Measurements from ENCODE around the gene ERMAP. TPM values are rescaled to one million over a fixed set of nuclear protein-coding genes. Genes with fewer than 3 reads are reported as not detected.

Gene ERMAP
- total and polyA plus RNA-seq, 2 donors from 2014 or later, result 5.4 to 13.3 TPM

- Histone ChIP-seq H3K4me1 (ENCODE audit: control insufficient read depth in 2 of 3, insufficient read depth in 2 of 3, low read depth in 1 of 3, low read length in 3 of 3) (peaks cover 0 to 12% (median 5%) of the 10 kb centered on the region in 3 donors), H3K4me3 (ENCODE audit: low read length in 3 of 3) (no peak overlapping the region), H3K9me3 (ENCODE audit: control insufficient read depth in 2 of 3, insufficient read depth in 1 of 3, low read length in 3 of 3) (no peaks in the 10 kb centered on the region), H3K27ac (ENCODE audit: low read depth in 2 of 2, low read length in 2 of 2) (no peak overlapping the region), H3K27me3 (ENCODE audit: control insufficient read depth, insufficient read depth, low read length) (no peaks in the 10 kb centered on the region), H3K9ac (ENCODE audit: low read length in 3 of 3) (no peak overlapping the region), H3K36me3 (ENCODE audit: control insufficient read depth in 2 of 3, insufficient read depth in 3 of 3, low read length in 3 of 3) (no peaks in the 10 kb centered on the region)
- FAIRE-seq, result peak; percentile 35
- intact Hi-C loops (cut with DNase I), result no loop called here
- peak in 2 of 5 donors; percentile 24 to 36 for DNase-seq
- TF ChIP-seq CTCF (IDR thresholded peaks at IDR 0.05; ENCODE audit: borderline replicate concordance, extremely low read depth, insufficient read depth), result no peak
Observed at GRCh38 chr1:42822800-42823392, 6.0 kb downstream of the ERMAP start.

GRCh38 chr1:42824481-42825035, 7.6 kb downstream of the ERMAP start:
- TF ChIP-seq CTCF (IDR thresholded peaks at IDR 0.05; ENCODE audit: borderline replicate concordance, extremely low read depth, insufficient read depth), result no peak
- Histone ChIP-seq H3K27ac (ENCODE audit: low read depth in 2 of 2, low read length in 2 of 2) (no peak overlapping the region), H3K9me3 (ENCODE audit: control insufficient read depth in 2 of 3, insufficient read depth in 1 of 3, low read length in 3 of 3) (no peaks in the 10 kb centered on the region), H3K36me3 (ENCODE audit: control insufficient read depth in 2 of 3, insufficient read depth in 3 of 3, low read length in 3 of 3) (no peaks in the 10 kb centered on the region), H3K27me3 (ENCODE audit: control insufficient read depth, insufficient read depth, low read length) (no peaks in the 10 kb centered on the region), H3K4me3 (ENCODE audit: low read length in 3 of 3) (no peak overlapping the region), H3K4me1 (ENCODE audit: control insufficient read depth in 2 of 3, insufficient read depth in 2 of 3, low read depth in 1 of 3, low read length in 3 of 3) (peaks cover 0 to 8% (median 2%) of the 10 kb centered on the region in 3 donors), H3K9ac (ENCODE audit: low read length in 3 of 3) (no peak overlapping the region)
- intact Hi-C loops (cut with DNase I), result no loop called here
- DNase-seq (no peak), FAIRE-seq (no peak)

GRCh38 chr1:42825036-42825851, 8.3 kb downstream of the ERMAP start:
- no peak for TF ChIP-seq CTCF (IDR thresholded peaks at IDR 0.05; ENCODE audit: borderline replicate concordance, extremely low read depth, insufficient read depth)
- no peak overlapping the region for H3K4me3 ChIP-seq (ENCODE audit: low read length in 3 of 3)
- no peak overlapping the region for H3K27ac ChIP-seq (ENCODE audit: low read depth in 2 of 2, low read length in 2 of 2)
- H3K27me3 ChIP-seq (ENCODE audit: control insufficient read depth, insufficient read depth, low read length), result no peaks in the 10 kb centered on the region
- H3K4me1 ChIP-seq (ENCODE audit: control insufficient read depth in 2 of 3, insufficient read depth in 2 of 3, low read depth in 1 of 3, low read length in 3 of 3), result peaks cover 0 to 8% (median 2%) of the 10 kb centered on the region in 3 donors
- DNase-seq, result peak in 1 of 5 donors; percentile 12
- peaks cover 0 to 4% (median 2%) of the 10 kb centered on the region in 3 donors for H3K36me3 ChIP-seq (ENCODE audit: control insufficient read depth in 2 of 3, insufficient read depth in 3 of 3, low read length in 3 of 3)
- H3K9me3 ChIP-seq (ENCODE audit: control insufficient read depth in 2 of 3, insufficient read depth in 1 of 3, low read length in 3 of 3), result no peaks in the 10 kb centered on the region
- no peak for FAIRE-seq
- no peak overlapping the region for H3K9ac ChIP-seq (ENCODE audit: low read length in 3 of 3)
- intact Hi-C loops (cut with DNase I), result no loop called here
